HG03066 (cell line): ENCODE measurements around the gene DPCD.

Source experiments
- ATAC-seq: cut with Tn5 transposase; IDR thresholded peaks from one replicate; pipeline ENCODE4 v1.9.1; 2021; ENCODE audit warnings: low read depth; ENCODE audit not compliant: unreplicated experiment

The DPCD gene

DNA sequence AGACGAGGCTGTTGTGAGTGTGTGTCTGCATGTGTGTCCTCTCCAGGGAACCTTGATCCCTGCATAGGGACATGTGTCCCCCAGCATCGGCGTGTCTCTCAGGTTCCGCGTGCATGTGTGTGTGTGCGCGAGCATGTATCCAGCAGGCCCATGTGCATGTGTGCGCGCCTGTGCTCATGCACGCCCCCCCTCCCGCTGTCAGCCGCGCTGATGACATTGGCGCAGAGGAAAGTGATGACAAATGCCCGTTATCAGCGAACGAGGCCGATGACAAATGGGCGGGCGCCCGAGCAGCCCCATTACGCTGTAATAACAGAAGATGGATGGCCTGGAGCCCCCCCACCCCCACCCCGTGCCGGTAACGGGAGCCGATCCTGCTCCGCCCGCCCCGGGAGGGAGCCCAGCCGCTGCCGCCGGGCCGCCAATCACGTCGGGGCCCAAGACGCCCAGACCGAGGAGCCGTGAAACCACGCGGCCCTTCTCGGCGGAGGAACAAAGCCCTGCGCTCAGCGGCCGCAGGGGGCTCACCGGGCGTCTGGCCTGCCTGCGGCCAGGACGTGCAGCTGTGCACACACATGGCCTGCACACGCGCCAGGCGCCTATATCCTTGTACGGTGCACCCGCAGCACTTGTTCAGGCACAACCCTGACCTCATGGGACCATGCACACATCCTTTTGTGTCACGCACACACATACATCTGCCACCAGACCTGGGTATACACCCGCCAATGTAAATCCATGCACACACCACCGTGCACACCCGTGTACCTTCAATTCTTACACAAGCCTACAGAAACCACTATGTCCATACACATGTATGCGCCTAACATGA is 21.6 kb upstream of the DPCD start:
- ATAC-seq: no peak

DNA sequence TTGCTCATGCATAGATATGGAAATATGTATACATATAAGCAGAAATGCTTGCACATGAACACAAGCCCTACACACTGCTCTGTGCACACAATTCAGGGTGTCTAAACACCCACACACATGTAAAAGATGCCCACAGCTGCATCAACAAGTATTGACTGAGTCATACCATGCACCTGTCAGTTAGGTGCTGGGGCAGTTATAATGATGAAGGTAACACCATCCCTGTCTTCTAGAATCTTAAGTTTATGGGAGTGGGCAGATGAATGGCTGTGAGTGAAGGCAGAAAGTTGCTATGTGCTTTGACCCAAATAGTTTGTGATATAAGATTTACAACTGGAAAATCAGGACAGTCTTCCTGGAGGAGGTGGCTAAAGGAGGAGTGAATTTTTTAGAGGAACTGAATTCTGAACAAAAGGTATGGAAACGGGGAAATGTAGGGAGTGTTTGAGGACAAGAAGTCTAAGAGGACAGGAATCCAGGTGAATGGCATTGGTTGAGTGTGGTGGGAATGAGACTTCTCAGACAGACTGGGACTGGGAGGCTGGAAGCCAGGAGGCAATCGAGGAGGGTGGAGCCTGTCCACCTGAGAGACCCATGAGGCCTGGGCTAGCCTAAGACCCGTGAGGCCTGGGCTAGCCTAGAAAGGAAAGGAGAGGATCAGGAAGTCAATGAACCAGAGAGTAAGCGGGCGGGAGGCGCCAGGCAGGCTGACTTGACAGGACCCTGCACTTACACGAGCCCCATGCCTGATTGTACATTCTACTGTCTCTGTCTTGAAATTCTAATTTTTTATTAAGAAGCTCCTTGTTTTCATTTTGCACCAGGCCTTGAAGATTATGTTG is 20.7 kb upstream of the DPCD start:
- ATAC-seq: no peak

DNA sequence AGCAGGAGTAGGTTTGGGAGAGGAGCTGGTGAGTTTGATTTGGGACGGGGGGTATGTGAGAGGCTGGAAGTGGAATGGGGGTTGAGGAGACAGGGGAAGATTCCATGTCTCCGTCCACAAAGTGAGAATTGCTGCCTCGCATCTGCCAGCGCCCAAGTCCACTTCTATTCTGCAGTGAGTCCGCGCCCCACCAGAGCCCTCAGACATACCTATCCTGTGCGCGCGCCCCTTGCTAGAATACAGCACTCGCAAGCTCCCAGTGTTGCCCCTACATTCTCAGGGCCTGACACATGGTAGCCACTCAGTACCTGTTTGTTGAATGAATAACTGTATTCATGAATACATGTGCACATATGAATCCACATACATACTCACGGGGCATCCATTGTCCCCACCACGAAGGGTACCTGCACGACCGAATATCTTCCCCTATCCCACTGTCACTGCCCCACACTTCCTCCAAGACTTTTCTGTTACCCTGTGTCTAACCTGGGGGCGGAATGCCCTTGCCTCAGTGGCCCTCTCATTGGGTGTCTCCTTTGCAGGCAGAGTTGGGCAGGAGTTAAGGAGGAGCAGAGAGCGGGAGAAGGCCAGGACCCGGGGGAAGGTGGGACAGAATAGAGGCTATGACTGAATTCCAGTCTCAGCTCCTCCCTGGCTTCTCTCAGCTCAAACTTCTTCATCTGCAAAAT is 19.9 kb upstream of the DPCD start:
- no peak for ATAC-seq

DNA sequence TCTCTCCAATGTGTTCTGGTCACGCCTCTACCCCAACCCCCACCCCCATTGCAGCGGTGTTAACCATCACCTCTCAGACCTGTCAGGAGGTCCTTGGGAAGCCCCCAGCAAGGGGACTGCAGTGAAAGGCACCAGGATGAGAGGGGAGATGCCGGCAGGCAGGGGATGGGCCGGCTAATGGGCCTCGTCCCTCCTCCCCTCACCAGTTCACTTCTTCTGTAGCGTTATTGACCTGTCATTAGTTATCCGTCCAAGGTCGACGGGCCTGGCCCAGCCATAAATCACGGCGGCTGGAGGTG is 18.8 kb upstream of the DPCD start:
- no peak for ATAC-seq

DNA sequence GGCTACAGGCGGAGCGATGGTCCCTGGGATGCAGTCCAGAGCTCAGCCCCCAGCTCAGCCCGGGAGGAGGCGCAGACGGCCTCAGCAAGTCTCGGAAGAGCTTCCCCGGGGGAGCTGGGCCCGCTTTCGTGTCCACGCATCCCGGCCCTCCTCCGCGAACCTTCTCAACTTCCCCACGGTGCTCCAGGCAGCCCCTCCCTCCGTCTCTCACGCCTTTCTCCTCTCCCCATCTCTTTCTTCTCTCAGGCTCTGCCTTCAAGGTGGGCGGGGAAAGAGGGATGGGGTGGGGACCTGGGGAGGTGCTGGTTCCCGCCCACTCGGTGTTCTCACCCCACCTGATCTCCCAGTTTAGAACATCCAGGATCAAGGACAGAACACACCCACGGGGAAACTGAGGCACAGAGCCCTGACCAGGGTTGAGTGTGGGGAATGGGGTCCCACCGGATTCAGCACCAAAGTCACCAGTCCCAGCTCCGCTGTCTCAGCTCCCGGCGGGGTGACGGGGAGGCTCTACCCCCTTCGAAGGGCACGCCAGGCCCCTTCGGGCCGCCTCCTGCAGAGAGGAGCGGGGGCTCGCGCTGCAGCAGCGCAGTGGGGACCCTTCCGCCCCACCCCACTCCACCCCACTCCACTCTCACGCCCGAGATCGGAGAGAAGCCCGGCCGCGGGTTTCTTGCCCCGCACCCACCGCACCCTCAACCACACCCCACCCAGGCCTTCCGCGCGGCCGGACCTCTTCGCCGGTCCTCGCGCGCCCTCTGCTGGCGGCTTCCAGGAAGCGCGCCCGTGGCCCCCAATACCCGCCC is 18.3 kb upstream of the DPCD start:
- ATAC-seq: peak; percentile 67

DNA sequence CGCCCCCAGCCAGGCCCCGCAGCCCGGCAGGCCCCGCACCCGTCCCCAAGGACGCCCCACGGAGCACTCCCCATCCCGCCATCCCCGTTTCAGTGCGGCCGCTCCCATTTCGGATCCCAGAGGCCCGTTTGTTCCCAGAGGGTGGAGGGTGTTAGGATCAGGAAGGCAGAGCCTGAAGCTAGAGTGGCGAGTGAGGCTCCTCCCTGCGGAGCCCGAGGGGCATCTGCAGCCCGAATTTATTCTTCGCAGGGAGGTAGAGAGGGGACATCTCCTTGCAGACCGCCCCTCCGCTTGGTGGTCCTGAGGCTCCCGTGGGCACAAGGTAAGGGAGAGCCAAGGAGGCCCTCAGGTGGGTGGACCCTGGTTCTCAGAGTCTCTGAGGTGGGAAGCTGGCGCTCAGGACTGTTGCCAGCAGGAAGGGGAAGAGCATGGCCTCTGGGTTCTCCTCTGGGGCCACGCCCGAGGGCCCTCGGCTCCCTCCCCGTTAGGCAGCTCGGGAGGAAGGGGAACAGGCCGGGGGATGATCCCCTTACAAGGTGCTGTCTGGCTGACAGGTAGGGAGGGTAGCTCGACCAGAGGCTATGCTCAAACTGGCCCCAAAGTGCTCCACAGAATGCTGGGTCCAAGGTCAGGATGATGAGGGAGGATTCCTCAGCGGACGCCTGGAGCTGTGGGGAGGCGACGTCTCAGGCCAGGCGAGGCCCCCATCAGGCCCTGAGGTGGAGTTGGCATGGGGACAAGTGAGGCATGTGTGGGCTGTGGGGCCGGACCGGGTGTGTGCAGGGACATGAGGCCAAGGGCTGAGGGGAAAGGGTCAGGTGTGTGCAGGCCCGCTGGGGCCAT is 17.5 kb upstream of the DPCD start:
- peak; percentile 19 for ATAC-seq

DNA sequence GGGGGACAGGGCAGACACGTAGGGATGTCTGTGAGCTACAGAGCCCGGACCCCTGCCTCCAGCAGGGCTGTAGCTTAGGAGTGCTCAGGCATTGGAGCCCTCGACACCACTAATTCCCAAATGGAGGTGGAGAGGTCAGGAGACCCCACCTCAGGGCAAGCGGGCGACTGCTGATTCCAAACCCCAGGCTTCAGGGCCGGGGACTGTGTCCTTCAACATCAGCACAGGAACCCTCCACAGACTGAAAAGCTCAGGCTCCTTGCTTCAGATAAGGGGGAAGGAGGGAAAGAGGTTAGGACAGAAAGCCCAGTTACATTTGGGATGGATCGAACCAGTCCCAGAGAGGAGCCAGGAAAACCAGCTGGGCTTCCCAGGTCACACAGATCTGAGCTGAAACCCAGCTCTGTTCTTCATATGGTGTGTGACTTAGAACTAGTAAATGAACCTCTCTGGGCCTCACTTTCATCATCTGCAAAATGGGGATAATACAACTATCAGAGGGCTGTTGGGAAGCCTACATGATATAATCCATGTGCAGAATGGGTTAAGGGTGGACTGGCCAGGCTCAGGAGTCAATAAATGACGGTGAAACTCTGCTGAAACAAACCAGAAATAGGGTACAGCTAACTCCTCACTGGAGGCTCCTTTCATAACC is 16.7 kb upstream of the DPCD start:
- no peak for ATAC-seq

DNA sequence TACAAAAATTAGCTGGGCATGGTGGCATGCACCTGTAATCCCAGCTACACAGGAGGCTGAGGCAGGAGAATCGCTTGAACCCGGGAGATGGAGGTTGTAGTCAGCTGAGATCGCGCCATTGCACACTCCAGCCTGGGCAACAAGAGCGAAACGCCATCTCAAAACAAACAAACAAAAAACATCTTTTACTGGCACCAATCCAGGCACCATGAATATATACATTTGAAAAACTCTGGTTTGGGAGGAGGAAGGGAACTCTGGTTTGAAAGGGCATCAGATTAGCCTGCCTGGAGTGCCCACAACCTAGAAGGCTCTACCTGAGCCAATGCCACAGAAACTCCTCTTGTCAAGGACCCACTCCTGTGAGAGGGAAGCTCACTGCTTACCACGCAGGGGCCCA is 16.0 kb upstream of the DPCD start:
- no peak for ATAC-seq

DNA sequence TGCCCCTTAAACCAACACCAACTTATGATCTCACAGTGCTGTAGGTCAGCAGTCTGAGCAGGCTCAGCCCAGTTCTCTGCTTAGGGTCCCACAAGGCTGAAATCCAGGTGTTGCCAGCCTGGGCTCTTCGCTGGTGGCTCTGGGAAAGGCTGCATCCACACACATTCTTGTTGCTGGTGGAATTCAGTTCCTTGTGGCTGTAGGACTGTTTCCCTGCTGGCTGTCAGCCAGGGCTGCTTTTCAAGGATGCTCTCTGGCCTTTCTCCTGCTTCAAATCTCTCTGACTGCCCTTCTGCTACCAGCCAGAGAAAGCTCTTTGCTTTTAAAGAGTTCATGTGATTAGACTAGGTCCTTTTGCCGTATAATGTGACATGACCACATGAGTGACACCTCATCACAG is 15.3 kb upstream of the DPCD start:
- ATAC-seq: no peak

DNA sequence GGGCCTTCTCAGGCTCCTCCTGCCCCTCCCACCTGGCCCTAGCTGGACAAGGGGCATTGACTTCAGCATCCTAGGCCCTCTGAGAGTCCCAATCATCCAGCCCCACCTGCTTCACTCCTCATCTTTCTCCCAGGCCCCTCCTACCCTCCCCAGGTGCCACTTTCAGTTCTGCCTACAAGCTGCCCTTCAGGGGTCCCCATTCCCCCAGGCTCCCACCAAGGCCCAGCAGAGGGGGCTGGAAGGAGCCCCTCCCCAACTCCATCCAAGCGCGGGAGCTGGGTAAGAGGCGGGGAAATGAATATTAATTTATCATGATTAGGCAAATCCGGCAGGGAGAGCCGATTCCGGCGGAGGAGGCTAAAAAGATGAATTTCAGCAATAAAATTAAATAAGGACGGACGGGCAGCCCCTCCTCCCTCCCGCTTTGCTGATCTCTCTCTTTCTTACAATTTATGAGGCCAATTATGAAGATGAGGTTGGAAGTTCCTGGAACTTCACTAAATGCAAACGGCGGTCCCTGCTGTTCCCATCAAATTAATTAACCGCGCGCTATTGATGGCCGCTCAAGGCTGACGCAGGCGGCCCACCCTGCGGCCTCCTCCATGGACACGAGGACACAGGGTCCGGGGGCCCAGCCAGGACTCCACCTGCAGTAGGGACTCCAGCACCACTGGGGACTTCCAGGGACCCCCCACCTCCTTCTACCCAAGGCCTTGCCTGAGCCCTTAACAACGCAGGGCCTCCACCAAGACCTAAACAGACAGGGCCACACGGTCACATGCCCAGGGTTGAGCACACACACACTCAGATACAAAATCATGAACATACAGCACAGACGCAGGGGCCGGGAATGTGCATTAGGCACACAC is 14.0 kb upstream of the DPCD start:
- no peak for ATAC-seq

DNA sequence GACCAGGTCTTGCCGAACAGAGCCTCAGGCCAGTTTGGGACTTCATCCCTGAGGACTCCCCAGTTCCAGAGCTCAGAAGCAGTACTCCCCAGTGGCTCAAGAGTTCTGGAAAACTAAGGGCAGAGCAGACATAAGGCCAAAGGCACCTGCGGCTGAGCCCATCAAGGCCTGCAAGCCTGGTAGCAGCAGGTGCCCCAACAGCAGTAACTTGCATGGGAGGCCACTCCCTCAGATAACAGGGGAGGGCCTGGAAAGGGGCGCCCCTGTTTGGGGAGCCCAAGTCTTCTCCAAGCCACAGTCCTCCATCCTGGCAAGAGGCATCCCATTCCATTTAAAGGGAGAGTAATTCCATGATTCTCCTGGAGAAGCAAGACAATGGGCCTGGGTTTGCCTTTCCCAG is 13.0 kb upstream of the DPCD start:
- no peak for ATAC-seq

DNA sequence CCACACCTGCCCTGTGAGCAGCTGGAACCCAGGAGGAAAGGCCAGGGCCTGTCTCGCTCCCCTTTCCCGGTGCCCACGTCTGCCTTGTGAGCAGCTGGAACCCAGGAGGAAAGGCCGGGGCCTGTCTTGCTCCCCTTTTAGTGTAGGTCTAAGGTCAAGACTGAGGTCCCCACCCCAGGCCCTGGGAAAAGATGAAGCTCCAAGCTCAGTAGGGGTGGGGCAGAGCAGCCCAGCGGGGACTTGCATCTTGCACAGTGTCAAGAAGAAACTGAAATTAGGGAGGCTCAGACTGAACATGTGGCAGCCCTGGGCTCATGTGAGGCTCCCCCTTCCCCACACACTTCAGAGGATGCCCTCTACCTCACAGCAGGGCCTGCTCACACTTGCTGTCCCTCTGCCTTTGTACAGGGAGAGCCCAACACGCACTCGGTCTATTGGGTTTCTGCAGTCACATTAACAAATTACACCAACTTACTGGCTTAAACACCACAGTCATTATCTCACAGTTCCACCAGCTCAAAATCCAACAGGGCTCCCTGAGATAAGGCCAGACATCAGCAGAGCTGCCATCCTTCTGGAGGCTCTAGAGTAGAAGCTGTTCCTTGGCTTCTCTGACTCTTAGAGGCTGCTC is 12.4 kb upstream of the DPCD start:
- ATAC-seq: no peak

DNA sequence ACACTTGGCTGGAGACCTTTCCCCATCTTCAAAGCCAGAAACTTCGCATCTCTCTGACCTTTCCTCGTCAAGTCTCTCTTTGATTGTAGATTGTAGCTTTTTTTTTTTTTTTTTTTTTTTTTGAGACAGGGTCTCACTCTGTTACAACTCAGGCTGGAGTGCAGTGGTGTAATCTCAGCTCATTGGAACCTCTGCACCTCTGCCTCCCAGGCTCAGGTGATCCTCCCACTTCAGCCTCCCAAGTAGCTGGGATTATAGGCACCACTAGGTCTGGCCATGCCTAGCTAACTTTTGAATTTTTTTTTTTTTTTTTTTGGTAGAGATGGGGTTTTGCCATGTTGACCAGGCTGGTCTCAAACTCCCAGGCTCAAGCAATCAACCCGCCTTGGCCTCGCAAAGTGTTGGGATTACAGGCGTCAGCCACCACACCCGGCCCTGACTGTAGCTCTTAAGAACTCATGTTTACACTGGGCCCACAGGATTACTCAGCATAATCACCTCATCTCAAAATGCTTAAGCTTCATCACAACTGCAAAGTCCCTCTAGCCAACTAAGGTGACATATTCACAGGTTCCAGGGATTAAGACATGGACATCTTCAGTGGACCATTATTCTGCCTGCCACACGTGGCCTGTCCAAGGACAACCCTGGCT is 11.8 kb upstream of the DPCD start:
- ATAC-seq: no peak

DNA sequence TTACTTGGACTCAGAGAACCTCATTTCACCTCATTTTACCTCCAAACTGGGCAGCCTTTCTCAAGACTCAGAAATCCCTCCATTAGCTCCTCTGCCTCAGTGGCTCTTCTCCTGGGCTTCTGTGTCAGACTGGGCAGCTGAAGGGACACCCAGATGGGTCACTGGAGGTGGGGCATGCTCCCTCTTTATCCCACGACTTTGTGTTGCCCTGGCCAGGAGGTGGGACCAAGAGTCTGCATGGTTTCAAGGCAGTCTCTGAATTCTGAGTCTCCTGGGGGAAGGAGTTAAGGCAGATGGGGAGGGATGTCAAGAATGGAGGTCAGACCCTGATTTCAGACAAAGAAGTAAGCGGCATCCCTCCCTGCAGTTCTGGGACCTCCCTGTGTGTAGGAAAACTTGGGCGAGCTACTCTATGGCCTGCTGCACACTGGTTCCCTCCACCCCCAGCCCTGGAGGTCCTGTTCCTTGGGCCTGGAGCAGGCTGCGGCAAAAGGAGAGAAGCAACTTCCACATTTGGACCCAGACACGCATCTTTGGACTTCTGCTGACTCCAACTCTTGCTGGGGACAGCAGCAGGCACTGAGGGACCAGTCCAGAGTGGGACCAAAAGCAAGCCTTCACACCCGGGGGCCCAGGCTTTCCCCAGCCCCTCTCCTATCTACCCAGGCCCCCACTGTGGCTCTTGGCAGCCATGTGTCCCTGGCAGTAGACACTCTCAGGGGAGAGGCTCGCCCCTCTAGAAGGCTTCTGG is 10.8 kb upstream of the DPCD start:
- ATAC-seq: no peak

DNA sequence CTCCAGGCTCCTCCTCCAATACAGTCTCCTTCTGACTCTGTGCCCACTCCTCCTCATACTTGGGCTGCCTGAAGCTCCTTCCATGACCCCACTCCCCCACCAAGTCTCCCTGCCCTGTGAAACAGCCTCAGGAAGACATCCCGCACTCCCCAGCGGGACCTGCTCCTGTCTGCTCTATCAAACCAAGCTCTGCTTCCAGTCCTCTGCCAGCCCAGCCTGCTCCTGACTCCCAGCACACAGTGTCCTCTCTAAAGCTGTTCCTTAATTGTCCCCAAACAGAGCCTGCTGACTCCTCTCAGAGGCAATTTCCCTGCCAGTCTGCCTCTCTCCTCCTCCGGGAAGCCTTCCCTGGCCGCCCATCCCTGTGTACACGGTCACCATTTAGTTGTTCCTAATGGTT is 9.9 kb upstream of the DPCD start:
- ATAC-seq: no peak

DNA sequence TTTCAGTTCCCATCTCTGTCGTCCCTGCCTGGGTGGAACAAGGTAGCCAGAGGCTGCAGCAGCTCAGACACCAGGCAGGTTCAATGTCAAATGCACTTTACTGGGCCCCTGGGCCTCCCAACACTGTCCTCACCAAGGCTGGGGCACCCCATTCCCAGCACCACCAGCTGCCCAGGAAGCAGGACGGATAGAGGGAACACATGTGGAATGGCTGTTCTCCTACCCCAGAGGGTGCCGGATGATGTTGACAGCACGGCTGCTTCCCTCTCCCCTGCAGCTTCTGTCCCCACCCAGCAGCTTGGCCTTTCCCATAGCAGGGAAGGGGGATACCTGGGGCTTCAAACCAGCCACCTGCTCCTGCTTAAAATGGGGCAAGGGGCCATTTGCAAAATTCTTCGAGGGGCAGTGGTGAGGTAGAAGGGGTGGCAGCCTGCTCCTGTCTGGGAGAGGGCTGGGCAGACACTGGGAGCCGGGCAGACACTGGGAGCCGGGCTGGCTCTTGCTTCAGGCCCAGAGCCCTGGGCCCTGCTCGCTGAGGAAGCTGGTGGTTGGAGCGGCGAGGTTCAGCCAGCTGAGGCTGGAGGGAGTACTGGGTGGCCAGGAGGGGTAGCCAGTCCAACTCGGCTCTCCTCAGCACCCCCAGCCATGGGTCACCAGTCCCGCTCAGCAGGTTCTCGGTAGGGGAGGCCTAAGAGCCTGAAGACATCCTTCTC is 9.2 kb upstream of the DPCD start:
- ATAC-seq: no peak
